H1 (cell line): ENCODE data around the gene SLC22A3. TPM values are rescaled to one million over a fixed set of nuclear protein-coding genes. Genes with fewer than 3 reads are reported as not detected.

Experiments
- CTCF ChIA-PET: fragments of 300-600 bp; sonication (Branson Sonifier 250); formaldehyde crosslinking; loops from one replicate; lab custom pipeline; 2021; ENCODE audit not compliant: partially characterized antibody; lab: Charles Lee
- POLR2A ChIA-PET: fragments of 300-600 bp; sonication (Branson Sonifier 250); formaldehyde crosslinking; loops from one replicate; lab custom pipeline; 2021; ENCODE audit warnings: inconsistent platforms; ENCODE audit not compliant: partially characterized antibody; lab: Charles Lee
- DNase-seq, 2 experiments: peaks; one replicate each; pipeline versions ENCODE4 v3.0.0 to v3.0.0-alpha.2; 2010 to 2022; ENCODE audit warnings: low spot score in 2 of 2, low read depth in 1 of 2, mixed read lengths in 1 of 2
- FAIRE-seq: peaks from 2 replicates; lab custom pipeline; 2011; peaks lifted over from hg19 to GRCh38; lab: Jason Lieb, UNC
- H2AFZ ChIP-seq: 2 replicates; pipeline ENCODE4 v1.8.1; 2012; ENCODE audit warnings: low read length, inconsistent platforms
- H2AK5ac ChIP-seq: 2 replicates; pipeline ENCODE4 v1.6.1; 2013; ENCODE audit warnings: low read depth, low read length
- H2BK120ac ChIP-seq: replicated peaks from 2 replicates; pipeline ENCODE3; 2013; ENCODE audit warnings: low read depth, low read length, inconsistent platforms
- H2BK12ac ChIP-seq: 2 replicates; pipeline ENCODE4 v1.6.1; 2013; ENCODE audit warnings: low read depth, low read length
- H2BK15ac ChIP-seq: 2 replicates; pipeline ENCODE4 v1.6.1; 2013; ENCODE audit warnings: low read length
- H2BK20ac ChIP-seq: 2 replicates; pipeline ENCODE4 v1.6.1; 2013; ENCODE audit warnings: low read length
- H2BK5ac ChIP-seq: 2 replicates; pipeline ENCODE4 v1.6.1; 2013; ENCODE audit warnings: low read depth, low read length
- H3K14ac ChIP-seq: 2 replicates; pipeline ENCODE4 v1.6.1; 2013; ENCODE audit warnings: inconsistent platforms; ENCODE audit not compliant: insufficient read length
- H3K18ac ChIP-seq: 2 replicates; pipeline ENCODE4 v1.6.1; 2013; ENCODE audit warnings: low read length; ENCODE audit errors: extremely low read depth
- H3K23ac ChIP-seq: 2 replicates; pipeline ENCODE4 v1.6.1; 2013; ENCODE audit warnings: inconsistent platforms; ENCODE audit not compliant: insufficient read length
- H3K23me2 ChIP-seq: 2 replicates; pipeline ENCODE4 v1.6.1; 2013; ENCODE audit warnings: low read depth, low read length
- H3K27ac ChIP-seq: 2 replicates; pipeline ENCODE4 v1.6.1; 2011; ENCODE audit warnings: low read depth, low read length, inconsistent platforms
- H3K27me3 ChIP-seq, 4 experiments: replicated peaks in 1 of 4; 1 replicate in 1 of 4; 2 replicates in 3 of 4; pipeline versions ENCODE4 v1.6.1 to v1.8.1; 2011 to 2013; ENCODE audit warnings: low read length in 3 of 4, mild to moderate bottlenecking in 3 of 4, inconsistent platforms in 2 of 4, mixed read lengths in 2 of 4, moderate library complexity in 1 of 4; ENCODE audit not compliant: control insufficient read depth in 3 of 4, insufficient read depth in 3 of 4; ENCODE audit errors: extremely low read depth in 1 of 4
- H3K36me3 ChIP-seq, 4 experiments: 2 replicates each; pipeline versions ENCODE4 v1.6.1 to v1.8.1; 2011 to 2013; ENCODE audit warnings: mild to moderate bottlenecking in 4 of 4, low read length in 3 of 4, moderate library complexity in 2 of 4, control low read depth in 1 of 4, inconsistent platforms in 1 of 4; ENCODE audit not compliant: insufficient read depth in 4 of 4, control insufficient read depth in 2 of 4
- H3K4ac ChIP-seq: replicated peaks from 2 replicates; pipeline ENCODE3; 2013; ENCODE audit warnings: low read length, low read depth, mixed read lengths, inconsistent platforms; ENCODE audit not compliant: insufficient read length
- H3K4me1 ChIP-seq, 4 experiments: replicated peaks in 1 of 4; 1 replicate in 1 of 4; 2 replicates in 3 of 4; pipeline versions ENCODE4 v1.6.1 to v1.8.1; 2011 to 2013; ENCODE audit warnings: low read length in 3 of 4, inconsistent platforms in 2 of 4, mixed read lengths in 1 of 4; ENCODE audit not compliant: insufficient read depth in 4 of 4, control insufficient read depth in 3 of 4
- H3K4me2 ChIP-seq, 2 experiments: 2 replicates each; pipeline versions ENCODE4 v1.6.1 to v1.8.1; 2011 to 2013; ENCODE audit warnings: low read depth in 2 of 2, low read length in 2 of 2, control low read depth in 1 of 2, inconsistent platforms in 1 of 2, mild to moderate bottlenecking in 1 of 2; ENCODE audit not compliant: insufficient read depth in 1 of 2
- H3K4me3 ChIP-seq, 4 experiments: fragments of 200-600, 300-600 bp in 1 of 4; sonication (generic), shearing (Covaris generic), sonication (Bioruptor Twin) in 1 of 4; 2 replicates each; pipeline versions ENCODE4 v1.5.1 to v1.8.1; 2011 to 2016; ENCODE audit warnings: low read length in 4 of 4, low read depth in 3 of 4, control low read depth in 2 of 4, inconsistent platforms in 2 of 4, mild to moderate bottlenecking in 2 of 4, mixed read lengths in 1 of 4, moderate library complexity in 1 of 4; ENCODE audit not compliant: insufficient read depth in 2 of 4; ENCODE audit errors: extremely low read depth in 1 of 4
- H3K56ac ChIP-seq: replicated peaks from 2 replicates; pipeline ENCODE3; 2013; ENCODE audit warnings: low read depth, mild to moderate bottlenecking, mixed read lengths, low read length, inconsistent platforms; ENCODE audit not compliant: insufficient read length
- H3K79me1 ChIP-seq: 2 replicates; pipeline ENCODE4 v1.6.1; 2013; ENCODE audit warnings: low read depth, low read length, control low read depth
- H3K79me2 ChIP-seq, 2 experiments: 2 replicates each; pipeline versions ENCODE4 v1.6.1 to v1.8.1; 2012 to 2013; ENCODE audit warnings: low read length in 2 of 2, mild to moderate bottlenecking in 2 of 2, inconsistent platforms in 1 of 2; ENCODE audit not compliant: insufficient read depth in 2 of 2, control insufficient read depth in 1 of 2
- H3K9ac ChIP-seq, 4 experiments: replicated peaks in 1 of 4; 1 replicate in 1 of 4; 2 replicates in 3 of 4; pipeline versions ENCODE4 v1.6.1 to v1.8.1; 2011 to 2013; ENCODE audit warnings: low read depth in 3 of 4, low read length in 3 of 4, control low read depth in 2 of 4, mild to moderate bottlenecking in 2 of 4, moderate library complexity in 2 of 4, inconsistent platforms in 1 of 4; ENCODE audit errors: extremely low read depth in 1 of 4
- H3K9me3 ChIP-seq, 2 experiments: 2 replicates each; pipeline versions ENCODE4 v1.6.1 to v1.8.1; 2012 to 2013; ENCODE audit warnings: mild to moderate bottlenecking in 2 of 2, moderate library complexity in 2 of 2, control low read depth in 1 of 2, inconsistent platforms in 1 of 2, low read depth in 1 of 2, low read length in 1 of 2, mixed read lengths in 1 of 2; ENCODE audit not compliant: insufficient read depth in 2 of 2
- H4K20me1 ChIP-seq, 2 experiments: replicated peaks in 1 of 2; 2 replicates each; pipeline versions ENCODE3 to v1.8.1; 2011 to 2013; ENCODE audit warnings: inconsistent platforms in 2 of 2, low read length in 2 of 2, mild to moderate bottlenecking in 1 of 2; ENCODE audit not compliant: insufficient read depth in 2 of 2, control insufficient read depth in 1 of 2
- H4K5ac ChIP-seq: 2 replicates; pipeline ENCODE4 v1.6.1; 2013; ENCODE audit warnings: low read length, low read depth, mixed read lengths, inconsistent platforms; ENCODE audit not compliant: insufficient read length
- H4K8ac ChIP-seq: 2 replicates; pipeline ENCODE4 v1.8.0; 2013; ENCODE audit warnings: mild to moderate bottlenecking, moderate library complexity, low read length, inconsistent platforms; ENCODE audit not compliant: insufficient read depth; ENCODE audit errors: extremely low read depth
- H4K91ac ChIP-seq: replicated peaks from 2 replicates; pipeline ENCODE3; 2013; ENCODE audit warnings: low read length, mixed read lengths, inconsistent platforms; ENCODE audit not compliant: insufficient read length
- CHD1 ChIP-seq: IDR thresholded peaks from 2 replicates; pipeline ENCODE4 v1.6.1; 2012; ENCODE audit warnings: low read depth, low read length, improper control_type of control experiment
- CTCF ChIP-seq, 3 experiments: IDR thresholded peaks; 1 replicate in 2 of 3; 2 replicates in 1 of 3; pipeline versions ENCODE4 v1.5.1 to v1.6.1; 2011; ENCODE audit warnings: low read length in 3 of 3, mild to moderate bottlenecking in 3 of 3, inconsistent platforms in 2 of 3, low read depth in 1 of 3, moderate library complexity in 1 of 3; ENCODE audit not compliant: insufficient read depth in 1 of 3; ENCODE audit errors: control extremely low read depth in 1 of 3
- HDAC2 ChIP-seq, 2 experiments: fragments of 300-600 bp in 1 of 2; sonication (generic) in 1 of 2; IDR thresholded peaks; 2 replicates each; pipeline ENCODE4 v1.6.1; 2011 to 2012; ENCODE audit warnings: low read depth in 2 of 2, low read length in 2 of 2, mild to moderate bottlenecking in 2 of 2, moderate library complexity in 2 of 2, borderline replicate concordance in 1 of 2, inconsistent platforms in 1 of 2
- PHF8 ChIP-seq: fragments of 200-600 bp; sonication (generic); conservative IDR thresholded peaks from 2 replicates; pipeline ENCODE4 v1.7.1; 2012; ENCODE audit warnings: low read depth, mild to moderate bottlenecking, inconsistent platforms, low read length, moderate library complexity
- SP1 ChIP-seq: IDR thresholded peaks from 2 replicates; pipeline ENCODE4 v1.6.1; 2011; ENCODE audit warnings: low read depth, low read length
- TCF12 ChIP-seq: IDR thresholded peaks from 2 replicates; pipeline ENCODE4 v1.6.1; 2011; ENCODE audit warnings: low read depth, mild to moderate bottlenecking, low read length
- WGBS, 2 experiments: shearing (Covaris generic) in 1 of 2; methylation state at CpG; one replicate each; pipeline versions ENCODE4 v1.1.6 to v1.1.7; 2013 to 2015; ENCODE audit warnings: low lambda C conversion rate in 2 of 2, mixed read lengths in 2 of 2, inconsistent platforms in 1 of 2, low coverage in 1 of 2, missing lambda C conversion rate in 1 of 2; ENCODE audit not compliant: insufficient replicate concordance in 2 of 2, insufficient coverage in 1 of 2, insufficient read length in 1 of 2; ENCODE audit errors: extremely low coverage in 1 of 2, missing lambda C conversion rate in 1 of 2; 5-methylcytosine and 5-hydroxymethylcytosine counted together
- polyA plus RNA-seq, 7 experiments: library from polyadenylated mRNA; depleted of rRNA in 3 of 7; stranded (reverse) in 5 of 7; unstranded in 2 of 7; fragments of >200 nt in 5 of 7; fragments of 200-250 nt in 2 of 7; gene quantifications; 1 replicate in 5 of 7; 2 replicates in 1 of 7; 4 replicates in 1 of 7; pipeline versions ENCODE4 v1.2.1 to v1.2.3, GENCODE V29; 2011 to 2013; ENCODE audit warnings: missing spikeins in 2 of 7, mixed read lengths in 2 of 7
- total RNA-seq: library from RNA; stranded (reverse); fragmentation: NEBNext Ultra II Directional; extraction: Animal tissue kit (Norgen Biotek cat#: 25700); gene quantifications from 2 replicates; pipeline ENCODE4 v1.2.1, GENCODE V29; 2021

The SLC22A3 gene
- total and polyA plus RNA-seq, 2 of the 8 experiments (the other 6 are each of a cell fraction or from before 2014, with no cell fraction given): 1.0 to 2.9 TPM

- Histone ChIP-seq H3K18ac (no peak overlapping the region), H3K9me3 (no peaks in the 10 kb centered on the region), H4K5ac (no peak overlapping the region), H3K79me1 (no peaks in the 10 kb centered on the region), H3K27ac (no peak overlapping the region), H2BK120ac (no peak overlapping the region), H3K4me2 (no peak overlapping the region), H3K27me3 (no peaks in the 10 kb centered on the region; a peak in 1 of 7 replicates), H2BK15ac (no peak overlapping the region), H2BK20ac (no peak overlapping the region), H4K8ac (no peak overlapping the region), H4K20me1 (no peaks in the 10 kb centered on the region), H2AK5ac (no peak overlapping the region), H3K23ac (no peak overlapping the region), H3K4me3 (no peak overlapping the region), H3K4me1 (no peaks in the 10 kb centered on the region; a peak in 1 of 7 replicates), H3K23me2 (no peaks in the 10 kb centered on the region), H4K91ac (no peak overlapping the region), H3K4ac (no peak overlapping the region), H2BK5ac (no peak overlapping the region), H3K9ac (no peak overlapping the region), H2AFZ (no peak overlapping the region), H3K14ac (no peak overlapping the region), H3K36me3 (no peaks in the 10 kb centered on the region), H2BK12ac (no peak overlapping the region), H3K79me2 (no peaks in the 10 kb centered on the region), H3K56ac (no peak overlapping the region)
- 85% methylated on average over 4 of the region's 4 CpGs; no CpG with 5 or more reads in 1 of the 2 experiments for WGBS, 2 experiments
- no peak for FAIRE-seq
- POLR2A ChIA-PET: interaction anchor here (1.2 kb wide), 1 partner anchor 9 kb away, joined by 3 read pairs; no protein-coding TSS in a partner anchor
- DNase-seq: no peak
- CTCF ChIA-PET: interaction anchor here (1.2 to 3.4 kb wide), 2 partner anchors 17 to 91 kb away, joined by 3 to 12 read pairs; no protein-coding TSS in a partner anchor
- no peak for TF ChIP-seq CHD1
- TF ChIP-seq TCF12: no peak
- TF ChIP-seq CTCF (IDR thresholded peaks at IDR 0.05; ENCODE audit: control extremely low read depth in 1 of 3, insufficient read depth in 1 of 3, low read depth in 1 of 3, low read length in 3 of 3): no peak
- no peak for TF ChIP-seq HDAC2 (IDR thresholded peaks at IDR 0.05; ENCODE audit: borderline replicate concordance in 1 of 2, low read depth in 2 of 2, low read length in 2 of 2)
- TF ChIP-seq PHF8: no peak
- no peak for TF ChIP-seq SP1
Measured at GRCh38 chr6:160438481-160438880, 90.3 kb downstream of the SLC22A3 start.
